NB4 (cell line): ENCODE data around the gene AIMP1.

ENCODE experiments used
- DNase-seq: peaks from one replicate; pipeline ENCODE4 v3.0.0; 2010; ENCODE audit warnings: low read depth
- H3K4me3 ChIP-seq: one replicate; pipeline ENCODE4 v1.5.1; 2011; ENCODE audit warnings: mild to moderate bottlenecking, low read depth, low read length, moderate library complexity
- CTCF ChIP-seq: IDR thresholded peaks from one replicate; pipeline ENCODE4 v1.5.1; 2012; ENCODE audit warnings: low read depth, low read length
- MAX ChIP-seq: IDR thresholded peaks from 2 replicates; pipeline ENCODE4 v1.6.1; 2011; ENCODE audit warnings: low read depth, low read length
- MYC ChIP-seq: IDR thresholded peaks from 2 replicates; pipeline ENCODE4 v1.6.1; 2011; ENCODE audit warnings: low read depth, low read length
- POLR2A ChIP-seq: IDR thresholded peaks from 2 replicates; pipeline ENCODE4 v1.6.1; 2011; ENCODE audit warnings: mild to moderate bottlenecking; ENCODE audit not compliant: insufficient read length; ENCODE audit errors: extremely low read depth

Gene AIMP1

GRCh38 chr4:106323119-106323518 lies 6.8 kb downstream of the AIMP1 start:
- DNase-seq, result no peak
- TF ChIP-seq POLR2A (no peak), MAX (no peak), MYC (no peak), CTCF (no peak)

GRCh38 chr4:106325800-106326199 lies 9.4 kb downstream of the AIMP1 start:
- TF ChIP-seq POLR2A (no peak), MYC (no peak), MAX (no peak), CTCF (no peak)
- no peak for DNase-seq
- H3K4me3 ChIP-seq, result no peak overlapping the region

More at GRCh38 chr4:106323119-106323518, 6.8 kb downstream of the AIMP1 start:
- no peak overlapping the region for H3K4me3 ChIP-seq

GRCh38 chr4:106329041-106329618 lies 12.8 kb downstream of the AIMP1 start:
- TF ChIP-seq MAX (no peak), CTCF (peak; percentile 42)
- DNase-seq, result peak; percentile 55
- no peak overlapping the region for H3K4me3 ChIP-seq

- TF ChIP-seq CTCF (no peak), MYC (no peak), MAX (no peak), POLR2A (no peak)
- DNase-seq, result no peak
- no peak overlapping the region for H3K4me3 ChIP-seq
Measured at GRCh38 chr4:106333186-106333585, 16.8 kb downstream of the AIMP1 start.

GRCh38 chr4:106334741-106335470 lies 18.6 kb downstream of the AIMP1 start:
- no peak for TF ChIP-seq CTCF
- no peak for TF ChIP-seq POLR2A
- no peak for TF ChIP-seq MAX
- TF ChIP-seq MYC, result no peak
- DNase-seq, result no peak
- H3K4me3 ChIP-seq, result no peak overlapping the region
